HuH-7.5 (cell line): ENCODE results near the gene ITGBL1.
"Not testable (repeated sequence)": the region's sequence is repeated elsewhere in the genome, so short reads cannot be mapped to it uniquely, and the experiment has no call there.

ENCODE experiments used
- DNase-seq: peaks from one replicate; pipeline ENCODE4 v3.0.0; 2011; ENCODE audit warnings: low spot score

Gene ITGBL1

DNA sequence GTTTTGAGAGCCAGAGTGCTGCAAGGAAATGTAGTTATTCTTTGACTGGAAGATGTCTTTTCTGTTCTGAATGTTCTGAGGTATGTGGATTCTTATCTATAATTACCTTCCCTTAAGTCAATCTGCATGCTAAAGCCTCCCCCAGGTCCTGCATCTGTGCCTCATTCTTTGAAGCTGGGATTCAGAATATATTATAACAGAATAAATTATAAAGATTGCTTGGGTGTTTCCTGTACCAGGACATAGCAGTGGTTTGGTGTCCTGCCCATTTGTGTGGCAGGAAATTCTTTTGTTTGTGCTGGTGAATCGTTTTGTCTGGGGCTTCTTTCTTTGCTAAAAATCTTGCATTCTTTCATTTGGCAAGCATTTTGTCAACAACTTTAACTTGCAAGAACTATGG lies 60.2 kb downstream of the ITGBL1 start:
- DNase-seq: no peak

DNA sequence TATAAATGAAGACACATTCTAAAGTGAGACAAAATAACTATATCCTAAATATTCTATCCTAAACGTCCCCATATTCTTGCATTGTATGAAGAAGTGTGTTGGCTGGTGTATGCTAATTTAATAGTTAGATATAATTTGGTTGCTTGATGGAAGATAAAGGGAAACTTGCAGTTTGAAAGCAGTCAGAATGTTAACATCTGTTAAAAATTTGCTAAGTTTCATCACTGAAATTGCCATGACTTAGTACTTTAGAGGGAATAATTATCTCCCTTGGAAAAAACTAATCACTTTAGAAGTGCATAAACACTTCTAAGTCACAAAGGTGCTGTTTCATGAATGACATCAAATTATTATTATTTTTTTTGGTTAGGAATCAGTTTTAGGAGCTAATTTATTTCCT lies 61.6 kb downstream of the ITGBL1 start:
- no peak for DNase-seq

DNA sequence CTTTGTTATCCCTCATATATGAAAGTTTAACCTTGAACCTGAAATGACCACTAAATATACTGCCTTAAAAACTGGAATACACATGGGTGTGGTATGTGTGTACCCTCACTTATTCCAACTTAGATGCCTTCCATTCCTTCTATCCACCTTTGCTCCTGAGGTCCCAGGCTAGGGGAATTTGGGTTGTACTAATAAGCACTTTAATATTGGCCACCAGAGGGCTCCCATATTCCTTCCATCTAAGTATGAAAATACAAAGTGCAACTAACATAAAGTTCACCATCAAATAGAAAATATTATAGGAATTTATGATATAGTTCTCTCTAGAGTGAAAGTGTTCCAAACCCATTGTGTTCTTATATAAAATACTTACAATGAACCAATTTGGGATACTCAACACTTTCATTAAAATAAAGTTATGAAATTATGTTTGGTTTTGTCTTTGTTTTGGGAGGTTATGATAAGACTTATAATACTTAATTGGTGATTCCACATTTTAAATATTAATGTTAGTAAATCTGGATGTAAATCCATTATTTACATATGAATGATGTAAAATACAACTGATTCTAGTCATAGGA lies 62.3 kb downstream of the ITGBL1 start:
- peak; percentile 2 for DNase-seq

DNA sequence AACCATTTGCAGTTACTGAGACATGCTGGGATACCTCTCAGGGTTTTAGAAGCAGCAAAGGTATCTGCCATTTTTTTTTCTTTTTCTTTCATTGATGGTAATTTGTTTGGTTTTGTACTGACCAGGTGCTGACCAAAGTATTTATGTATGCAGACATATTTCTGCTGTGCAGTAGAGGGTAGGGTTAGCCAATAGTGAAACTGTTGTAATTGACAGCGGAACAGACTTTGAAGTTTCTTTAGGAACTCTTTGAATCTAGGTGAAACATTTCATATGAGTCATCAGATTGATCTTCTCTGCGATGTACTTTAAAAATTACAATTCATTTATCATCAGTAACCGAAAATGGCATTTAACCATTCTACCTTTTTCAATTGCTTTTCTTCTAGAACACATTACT lies 63.0 kb downstream of the ITGBL1 start:
- DNase-seq: no peak

DNA sequence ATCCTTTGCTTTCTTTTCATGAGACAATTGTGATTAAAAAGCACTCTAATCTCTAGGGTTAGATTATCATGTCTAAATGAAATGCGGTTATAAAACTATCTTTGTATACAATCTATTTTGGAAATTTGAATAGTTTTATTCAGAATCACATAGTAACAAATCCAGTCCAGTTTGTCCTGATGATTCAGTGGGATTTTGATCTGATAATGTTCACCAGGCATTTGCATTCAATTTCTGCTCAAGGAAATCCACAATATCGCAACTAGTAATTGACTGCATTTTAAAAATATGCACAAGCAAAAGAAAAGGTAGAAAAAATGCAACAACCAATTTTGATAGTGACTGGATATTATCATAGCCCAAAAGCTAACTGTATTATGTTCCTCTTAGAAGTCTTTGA lies 63.8 kb downstream of the ITGBL1 start:
- no peak for DNase-seq

DNA sequence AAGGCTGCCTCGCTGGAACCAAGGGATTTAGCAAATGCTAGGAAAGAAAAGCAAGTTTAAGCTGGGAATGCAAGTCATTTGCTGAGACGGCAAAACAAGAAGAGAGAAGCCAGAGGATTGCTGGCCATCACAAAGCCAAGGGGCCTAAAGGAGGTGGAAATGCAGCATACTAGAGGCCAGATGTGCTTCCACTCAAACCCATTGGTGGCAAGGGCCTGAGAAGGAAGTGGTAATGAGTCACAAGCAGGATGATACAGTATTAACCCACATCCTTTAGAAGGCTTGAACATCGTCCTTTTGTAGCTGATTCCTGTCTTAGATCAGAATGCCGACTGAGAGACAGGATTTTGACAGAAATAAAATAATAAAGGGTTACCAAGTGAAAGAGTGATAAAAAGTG lies 68.2 kb downstream of the ITGBL1 start:
- DNase-seq: no peak

DNA sequence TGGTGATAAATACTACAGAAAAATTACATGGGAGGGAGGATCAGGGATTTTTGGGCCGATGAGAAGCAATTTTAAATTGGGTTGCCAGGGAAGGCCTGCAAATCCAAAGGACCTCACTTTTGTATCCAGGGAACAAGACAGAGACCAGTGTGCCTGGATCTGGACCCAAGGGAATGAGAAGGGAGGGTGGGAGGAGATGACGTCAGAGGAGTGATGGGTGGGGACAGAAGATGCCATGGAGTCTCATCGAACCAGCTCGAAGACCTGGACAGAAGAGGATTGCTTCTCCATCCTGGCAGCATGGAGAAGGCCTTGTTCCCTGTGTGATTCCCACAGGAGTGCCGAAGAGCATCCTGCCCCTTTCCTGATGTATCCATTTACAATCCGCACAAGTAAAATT lies 68.9 kb downstream of the ITGBL1 start:
- DNase-seq: no peak

DNA sequence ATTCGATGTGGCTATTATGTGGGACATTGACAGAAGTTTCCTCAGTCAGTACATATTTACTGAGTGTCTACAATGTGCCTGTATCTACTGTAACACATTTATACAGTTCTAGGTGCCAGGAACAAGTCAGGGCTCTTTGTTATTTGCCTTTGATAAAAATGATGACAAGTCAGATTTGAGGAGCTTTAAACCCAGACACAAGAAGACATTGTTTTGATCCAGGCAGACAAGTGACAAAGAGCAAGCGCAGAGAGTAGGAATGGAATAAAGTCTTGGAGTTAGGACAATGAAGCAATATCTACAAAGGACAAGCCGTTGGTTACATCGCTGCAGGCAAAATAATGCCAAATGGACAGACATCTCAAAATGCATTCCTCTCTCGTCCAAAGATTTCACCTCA lies 70.1 kb downstream of the ITGBL1 start:
- DNase-seq: no peak

DNA sequence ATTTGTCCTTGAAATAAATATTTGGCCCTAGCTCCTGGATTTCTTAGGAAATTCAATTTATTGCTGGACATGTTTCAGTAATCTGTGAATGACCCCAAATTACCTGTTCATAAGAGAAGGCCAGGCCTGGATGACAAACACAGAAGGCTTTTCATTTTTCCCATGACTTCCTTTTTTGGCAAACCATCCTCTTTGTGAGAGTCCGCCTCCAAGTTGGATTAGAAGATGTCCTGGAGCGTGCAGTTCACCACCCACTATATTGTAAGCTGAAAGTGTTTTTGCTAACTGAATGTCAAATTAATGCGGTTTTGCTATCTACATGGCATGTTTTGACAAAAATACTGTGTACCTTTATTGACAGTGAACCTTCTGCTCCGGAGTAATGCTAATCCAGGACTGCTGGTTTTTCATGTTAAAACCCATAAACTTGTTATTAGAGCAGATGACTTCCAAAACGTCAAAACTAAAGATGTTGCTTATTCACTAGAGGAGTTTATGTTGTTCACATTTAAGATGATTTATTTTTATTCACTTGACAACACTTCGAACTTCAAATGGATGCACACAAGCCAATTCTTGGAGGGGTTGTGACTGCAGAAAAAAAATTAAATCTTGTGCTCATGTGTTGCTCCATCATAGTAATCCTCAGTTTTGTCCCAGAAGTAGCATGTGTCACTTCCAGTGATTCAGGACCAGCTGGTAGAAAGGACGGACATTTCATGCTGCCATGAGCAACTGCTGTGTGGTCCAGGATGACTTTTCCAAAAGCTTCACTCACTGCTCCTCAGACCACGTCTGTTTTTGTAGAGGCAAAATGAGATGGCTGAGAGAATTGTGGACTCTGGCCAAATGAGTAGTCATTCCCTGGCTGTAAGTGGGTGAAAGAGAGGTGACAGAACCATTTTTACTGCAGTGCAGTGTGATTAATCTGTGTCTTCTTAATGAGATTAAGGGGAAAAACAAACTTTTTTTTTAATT lies 71.0 kb downstream of the ITGBL1 start:
- no peak for DNase-seq

DNA sequence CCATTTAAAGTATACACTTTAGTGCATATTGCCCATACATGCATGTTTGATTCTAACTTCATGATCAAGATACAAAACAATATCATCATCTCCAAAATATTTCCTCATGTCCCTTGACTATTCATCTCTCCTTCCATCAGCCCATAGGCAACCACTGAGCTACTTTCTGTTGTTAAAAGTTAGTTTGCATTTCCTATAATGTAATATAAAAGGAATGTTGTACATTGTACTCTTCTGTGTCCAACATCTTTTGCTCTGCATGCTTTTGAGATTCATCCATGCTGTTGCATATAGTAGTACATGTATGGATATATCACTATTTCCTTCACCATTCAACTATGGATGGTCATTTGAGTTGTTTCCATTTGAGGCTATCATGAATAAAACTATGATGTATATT lies 74.7 kb downstream of the ITGBL1 start:
- DNase-seq: no peak

DNA sequence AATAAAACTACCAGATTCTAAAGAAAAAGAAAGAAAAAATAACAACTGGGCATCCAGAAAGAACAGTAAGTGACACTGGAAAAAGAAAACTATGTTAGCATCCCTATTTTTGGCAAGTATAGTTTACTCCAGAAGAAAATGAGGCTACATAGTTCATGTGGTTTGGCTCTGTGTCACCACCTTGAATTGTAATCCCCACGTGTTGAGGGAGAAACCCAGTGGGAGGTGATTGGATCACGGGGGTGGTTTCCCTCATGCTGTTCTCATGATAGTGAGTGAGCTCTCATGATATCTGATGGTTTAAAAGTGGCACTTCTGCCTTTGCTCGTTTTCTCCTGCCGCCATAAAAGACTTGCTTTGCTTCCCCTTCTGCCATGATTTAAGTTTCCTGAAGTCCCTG lies 76.9 kb downstream of the ITGBL1 start:
- no peak for DNase-seq

DNA sequence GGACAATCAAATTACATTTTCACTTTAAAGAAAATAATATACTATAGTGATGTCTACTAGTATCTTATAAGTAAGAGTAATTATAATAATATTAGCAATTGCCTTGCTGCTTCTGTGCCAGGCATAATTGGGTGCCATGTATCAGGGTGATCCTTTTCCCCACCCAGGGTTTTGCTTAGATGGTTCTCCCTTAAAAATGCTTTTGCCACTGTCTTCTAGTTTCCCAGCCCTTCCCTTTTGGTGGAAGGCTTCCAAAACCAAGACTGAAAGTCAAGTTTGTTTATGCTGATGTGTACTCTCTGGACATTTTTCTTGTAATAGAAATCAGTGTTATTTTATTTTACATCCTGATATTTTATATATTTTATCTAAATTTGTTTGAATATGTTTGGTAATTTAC lies 77.8 kb downstream of the ITGBL1 start:
- no peak for DNase-seq

DNA sequence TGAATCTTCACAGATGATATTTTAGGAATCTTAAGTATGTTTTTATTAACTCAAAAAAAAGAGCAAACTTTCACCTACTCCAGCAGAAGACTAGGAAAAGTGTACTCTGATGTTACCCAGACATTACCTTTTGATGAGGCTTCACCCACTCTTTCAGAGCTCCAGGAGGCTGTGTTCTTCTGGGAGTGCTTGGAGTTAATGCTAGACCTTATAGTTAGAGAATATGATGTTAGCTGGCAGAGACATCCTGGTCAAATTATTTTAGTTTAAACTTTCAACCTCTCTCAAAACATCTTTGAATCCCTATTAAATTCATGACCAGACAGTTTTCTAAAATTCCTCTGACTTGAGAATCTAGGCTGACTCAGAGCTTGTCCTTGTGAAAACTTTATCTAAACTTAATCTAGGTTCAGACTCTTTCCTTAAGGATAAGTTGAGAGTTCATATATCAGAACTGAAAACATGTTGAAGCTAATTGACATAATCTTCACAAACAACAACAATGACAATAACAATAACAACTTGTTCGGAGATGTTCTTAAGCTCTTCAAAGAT lies 82.8 kb downstream of the ITGBL1 start:
- no peak for DNase-seq

DNA sequence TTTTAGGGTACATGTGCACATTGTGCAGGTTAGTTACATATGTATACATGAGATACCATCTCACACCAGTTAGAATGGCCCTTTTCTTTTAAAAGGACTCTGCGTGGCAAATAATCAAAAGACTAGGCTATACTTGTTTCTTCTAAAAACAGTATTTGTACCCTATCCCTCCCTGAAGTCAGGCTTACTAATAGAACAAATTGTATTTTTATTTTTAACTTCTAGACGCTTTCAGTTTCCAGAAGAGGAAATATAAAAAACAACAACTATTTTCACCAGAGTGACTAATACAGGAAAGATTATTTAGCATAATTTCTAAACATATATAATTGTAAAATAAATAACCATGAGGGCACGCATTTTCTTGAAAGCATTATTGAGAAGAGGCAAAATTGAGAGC lies 83.6 kb downstream of the ITGBL1 start:
- DNase-seq: no peak

DNA sequence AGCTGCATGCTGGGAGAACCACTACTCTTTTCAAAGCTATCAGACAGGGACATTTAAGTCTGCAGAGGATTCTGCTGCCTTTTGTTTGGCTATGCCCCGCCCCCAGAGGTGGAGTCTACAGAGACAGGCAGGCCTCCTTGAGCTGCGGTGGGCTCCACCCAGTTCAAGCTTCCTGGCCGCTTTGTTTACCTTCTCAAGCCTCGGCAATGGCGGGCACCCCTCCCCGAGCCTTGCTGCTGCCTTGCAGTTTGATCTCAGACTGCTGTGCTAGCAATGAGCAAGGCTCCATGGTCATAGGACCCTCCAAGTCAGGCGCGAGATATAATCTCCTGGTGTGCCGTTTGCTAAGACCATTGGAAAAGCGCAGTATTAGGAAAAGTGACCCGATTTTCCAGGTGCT lies 92.1 kb downstream of the ITGBL1 start:
- DNase-seq: not testable (repeated sequence)

DNA sequence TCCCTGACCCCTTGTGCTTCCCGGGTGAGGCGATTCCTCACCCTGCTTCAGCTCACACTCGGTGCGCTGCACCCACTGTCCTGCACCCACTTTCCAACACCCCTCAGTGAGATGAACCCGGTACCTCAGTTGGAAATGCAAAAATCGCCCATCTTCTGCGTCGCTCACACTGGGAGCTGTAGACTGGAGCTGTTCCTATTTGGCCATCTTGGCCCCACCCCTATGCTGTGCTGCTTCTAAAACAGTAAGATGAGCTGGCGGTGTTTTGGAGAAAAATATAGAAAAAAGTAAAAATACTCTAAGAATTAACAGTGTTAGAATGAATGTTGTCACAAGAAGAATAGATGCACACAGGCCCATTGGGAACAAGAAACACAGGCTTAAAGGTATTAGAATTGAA lies 92.5 kb downstream of the ITGBL1 start:
- no peak for DNase-seq

DNA sequence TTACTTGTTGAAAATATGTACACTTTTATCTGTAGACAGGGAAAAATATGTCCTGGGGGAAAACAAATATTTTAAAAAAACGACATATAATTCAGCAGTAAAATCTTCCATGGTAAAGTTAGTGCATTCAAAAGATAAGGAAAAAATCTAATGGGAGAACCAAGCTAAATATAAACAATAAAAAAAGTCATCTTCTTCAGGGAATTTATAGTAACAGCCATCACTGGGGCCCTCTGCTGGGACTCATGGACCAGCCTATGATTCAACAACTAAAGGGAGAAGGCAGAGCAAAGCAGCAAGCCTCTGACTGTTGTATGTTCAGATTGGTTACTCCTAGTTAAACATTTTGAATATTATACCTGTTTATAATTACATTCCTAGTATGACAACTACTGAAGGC lies 93.0 kb downstream of the ITGBL1 start:
- DNase-seq: no peak

DNA sequence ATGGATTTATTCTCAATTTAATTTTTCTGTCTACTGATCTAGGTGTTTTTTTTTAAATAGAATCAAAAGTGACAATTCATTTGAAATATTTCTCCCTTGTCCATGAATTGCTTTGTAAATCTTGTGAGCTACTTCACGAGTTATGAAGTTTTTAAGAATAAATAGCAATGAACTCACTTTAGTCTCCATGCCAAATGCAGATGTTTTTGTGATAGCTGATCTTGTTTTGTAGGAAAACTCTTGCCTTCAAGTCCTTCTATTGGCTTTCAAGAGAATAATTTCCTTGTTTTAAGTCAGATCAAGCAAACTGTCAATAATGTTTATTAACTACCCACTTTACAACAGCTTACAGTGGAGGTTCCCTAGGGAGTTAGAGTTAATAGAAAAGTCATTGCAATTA lies 99.8 kb downstream of the ITGBL1 start:
- DNase-seq: no peak

DNA sequence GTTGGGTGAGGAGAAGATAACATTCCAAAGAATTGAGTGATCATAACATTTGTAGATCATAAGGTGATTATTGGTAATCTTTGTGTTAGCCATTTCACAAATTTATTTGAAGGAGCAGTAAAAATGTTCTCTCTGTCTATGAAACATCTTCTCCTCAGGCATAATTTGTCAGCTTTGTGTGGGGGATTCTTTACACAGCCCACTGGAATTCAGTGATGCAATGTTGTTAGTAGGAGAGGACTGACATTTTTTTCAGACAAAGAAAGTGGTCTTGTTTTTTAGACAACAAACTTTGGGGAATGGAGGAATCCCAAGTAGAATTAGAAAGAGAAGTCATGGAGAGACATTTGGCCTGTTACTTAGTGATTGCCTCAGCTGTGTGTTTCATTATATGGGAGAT lies 100.3 kb downstream of the ITGBL1 start:
- no peak for DNase-seq

DNA sequence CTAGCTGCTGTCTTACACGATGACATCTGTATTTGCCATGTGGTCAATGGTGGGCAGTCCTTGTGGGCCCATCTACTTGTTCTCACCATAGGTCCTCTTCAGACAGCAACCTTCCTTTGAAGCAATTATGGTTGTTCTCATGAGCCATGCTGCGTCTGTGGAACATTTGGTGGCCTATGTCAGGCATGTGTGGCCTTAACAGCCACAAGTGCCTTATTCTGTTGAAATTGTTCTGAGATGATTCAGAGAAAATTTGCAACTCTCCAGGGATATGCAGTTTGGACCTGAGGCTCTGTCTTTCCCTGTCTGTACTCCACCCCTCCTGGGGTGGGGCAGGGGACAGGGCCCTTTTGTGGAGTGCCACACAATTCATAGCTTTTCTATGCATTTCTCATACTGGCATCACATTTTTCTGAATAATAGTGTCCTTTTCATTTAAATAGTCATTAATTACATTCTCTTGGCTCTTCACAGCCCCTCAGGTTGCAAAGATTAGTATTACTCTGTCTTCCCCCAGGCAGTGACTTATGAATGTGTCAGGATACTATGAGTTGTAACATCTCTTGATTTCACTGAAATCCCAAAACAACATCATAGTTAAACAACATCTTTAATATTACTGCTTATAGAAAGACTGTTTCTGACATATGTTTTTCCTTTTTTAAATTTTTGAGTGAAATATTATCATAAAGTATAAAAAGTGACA lies 102.1 kb downstream of the ITGBL1 start:
- DNase-seq: no peak

DNA sequence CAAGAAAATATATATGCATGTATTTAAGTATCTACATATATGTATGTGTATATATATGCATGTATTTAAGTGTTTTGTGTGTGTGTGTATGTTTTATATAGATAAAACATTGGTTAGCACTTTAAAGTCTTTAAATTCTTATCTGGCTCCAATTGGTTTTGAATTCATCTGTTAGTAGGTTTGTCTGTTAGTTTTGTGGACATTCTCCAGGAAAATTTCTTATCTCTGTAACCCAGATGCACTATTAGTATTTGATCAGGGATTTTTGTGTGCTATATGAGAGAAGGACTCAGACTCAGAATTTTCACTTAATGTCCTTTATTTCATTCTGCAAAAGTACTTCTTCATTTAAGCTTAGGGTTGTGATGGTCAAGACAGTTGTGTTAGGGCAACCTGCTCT lies 103.1 kb downstream of the ITGBL1 start:
- no peak for DNase-seq

DNA sequence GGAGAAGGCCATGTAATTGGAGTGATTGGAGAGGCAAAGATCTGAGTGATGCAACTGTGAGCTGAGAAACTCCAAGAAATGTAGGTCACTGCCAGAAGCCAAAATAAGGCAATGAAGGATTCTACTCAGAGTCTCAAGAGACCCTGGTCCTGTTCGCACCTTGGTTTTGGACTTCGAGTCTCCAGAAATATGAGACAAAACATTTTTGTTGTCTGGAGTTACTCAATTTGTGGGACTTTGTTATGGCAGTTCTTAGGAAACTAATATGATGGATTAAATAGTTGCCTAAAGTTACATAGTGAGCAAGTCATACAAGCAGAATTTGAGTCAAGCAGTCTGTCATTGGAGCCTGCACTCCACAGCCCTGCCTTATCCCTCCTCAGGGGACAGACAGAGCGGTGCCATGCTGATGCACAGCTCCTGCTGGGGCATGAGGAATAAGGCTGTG lies 104.2 kb downstream of the ITGBL1 start:
- no peak for DNase-seq

DNA sequence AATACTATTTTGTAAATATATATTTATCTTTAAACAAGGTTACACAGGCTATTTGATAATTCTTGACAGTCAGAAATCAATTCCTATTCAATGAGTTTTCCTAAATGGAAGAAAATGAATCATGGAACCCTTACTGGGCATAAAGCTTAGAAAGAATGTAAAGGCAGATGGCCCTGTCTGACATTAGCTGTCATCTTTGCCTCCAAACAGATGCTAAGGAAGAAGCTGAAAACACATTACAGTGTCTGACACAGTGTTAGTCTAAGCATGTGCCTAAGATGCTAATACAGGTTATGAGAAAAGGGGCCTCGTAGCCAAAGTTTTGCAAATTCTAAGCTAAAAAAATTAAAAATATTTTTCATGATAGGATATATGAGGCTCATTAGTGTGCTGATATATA lies 112.8 kb downstream of the ITGBL1 start:
- DNase-seq: no peak
